GM18499 (cell line): ENCODE results near the gene ERGIC3.

Experiments
- ATAC-seq: cut with Tn5 transposase; IDR thresholded peaks from one replicate; pipeline ENCODE4 v1.9.1; 2021; ENCODE audit warnings: moderate number of reproducible peaks; ENCODE audit not compliant: insufficient read depth, unreplicated experiment

The ERGIC3 gene

GRCh38 chr20:35541783-35542662 is at the start of gene ERGIC3:
Gene ERGIC3, plus strand, starts transcription at chr20:35542078. Its CDS starts 20 bp downstream, at chr20:35542098.
- ATAC-seq, result peak; percentile 62

- no peak for ATAC-seq
These were observed 49.5 kb upstream of the ERGIC3 start for GRCh38 chr20:35492352-35492751.

GRCh38 chr20:35496481-35496880 is 45.4 kb upstream of the ERGIC3 start:
- ATAC-seq, result no peak

- no peak for ATAC-seq
These were observed 44.6 kb upstream of the ERGIC3 start for GRCh38 chr20:35497320-35497719.

GRCh38 chr20:35497780-35498189 is 44.1 kb upstream of the ERGIC3 start:
- ATAC-seq, result no peak

- no peak for ATAC-seq
These were observed 42.6 kb upstream of the ERGIC3 start for GRCh38 chr20:35499271-35499670.

- ATAC-seq, result no peak
These were observed 39.5 kb upstream of the ERGIC3 start for GRCh38 chr20:35502352-35502751.

GRCh38 chr20:35503281-35503680 is 38.6 kb upstream of the ERGIC3 start:
- no peak for ATAC-seq

GRCh38 chr20:35503841-35504561 is 37.9 kb upstream of the ERGIC3 start:
- ATAC-seq, result no peak

GRCh38 chr20:35504751-35505150 is 37.1 kb upstream of the ERGIC3 start:
- no peak for ATAC-seq

GRCh38 chr20:35506179-35506578 is 35.7 kb upstream of the ERGIC3 start:
- no peak for ATAC-seq

GRCh38 chr20:35506872-35507638 is 34.8 kb upstream of the ERGIC3 start:
- ATAC-seq, result no peak

GRCh38 chr20:35508493-35509218 is 33.2 kb upstream of the ERGIC3 start:
- ATAC-seq, result no peak

- no peak for ATAC-seq
These were observed 30.7 kb upstream of the ERGIC3 start for GRCh38 chr20:35510951-35511735.

GRCh38 chr20:35511814-35512420 is 30.0 kb upstream of the ERGIC3 start:
- ATAC-seq, result no peak

- ATAC-seq, result no peak
These were observed 27.4 kb upstream of the ERGIC3 start for GRCh38 chr20:35514371-35514932.

- ATAC-seq, result no peak
These were observed 26.5 kb upstream of the ERGIC3 start for GRCh38 chr20:35515341-35515740.

- no peak for ATAC-seq
These were observed 25.8 kb upstream of the ERGIC3 start for GRCh38 chr20:35515949-35516645.
